ENCODE results near the gene ADSL. TPM values are rescaled to one million over a fixed set of nuclear protein-coding genes. Genes with fewer than 3 reads are reported as not detected.
A peak's percentile ranks its signal among the peaks of the same experiment; 100 is the strongest.

Gene ADSL
- total and polyA plus RNA-seq, 12 donors = 29.3 to 101 (median 53.9) TPM

DNA sequence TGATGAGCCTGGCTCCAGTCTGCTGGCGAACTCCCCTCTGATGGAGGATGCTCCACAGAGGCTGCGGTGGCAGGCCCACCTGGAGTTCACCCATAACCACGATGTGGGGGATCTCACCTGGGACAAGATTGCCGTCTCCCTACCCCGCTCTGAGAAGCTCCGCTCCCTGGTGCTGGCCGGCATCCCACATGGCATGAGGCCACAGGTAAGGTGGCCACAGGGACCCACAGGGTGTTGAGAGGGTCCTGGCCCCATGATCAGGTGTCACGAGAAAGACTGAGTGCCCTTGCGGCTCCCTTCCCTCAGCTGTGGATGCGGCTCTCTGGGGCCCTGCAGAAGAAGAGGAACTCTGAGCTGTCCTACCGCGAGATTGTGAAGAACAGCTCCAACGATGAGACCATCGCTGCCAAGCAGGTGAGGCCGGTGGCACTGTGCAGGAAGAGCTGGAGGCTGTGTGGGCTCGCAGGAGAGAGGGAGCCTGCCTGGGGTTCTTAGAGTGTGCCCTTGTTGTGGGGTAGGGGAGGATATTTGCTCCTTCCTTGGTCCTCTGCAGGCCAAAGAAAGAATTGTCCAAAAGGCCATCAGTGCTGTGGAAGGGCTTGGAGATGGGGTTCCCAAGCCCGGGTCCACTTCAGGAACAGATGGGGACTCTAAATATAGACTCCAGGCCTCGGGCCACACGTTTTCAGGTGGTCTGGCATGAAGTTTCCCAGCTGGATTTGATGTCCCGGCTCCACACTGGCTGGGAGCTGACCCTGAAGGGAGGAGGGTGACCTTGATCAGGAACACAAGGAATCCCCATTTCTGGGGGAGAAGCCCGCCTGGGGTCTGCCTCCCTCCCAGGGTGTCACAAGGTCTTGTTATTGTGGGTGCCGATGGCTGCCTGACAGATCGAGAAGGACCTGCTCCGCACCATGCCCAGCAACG is 58.2 kb downstream of the ADSL start:
- DNase-seq = no peak
- Histone ChIP-seq H3K36me3 (peaks cover 0 to 91% (median 36%) of the 10 kb centered on the region in 9 donors), H3K4me1 (peaks cover 0 to 32% (median 7%) of the 10 kb centered on the region in 9 donors), H3K27ac (no peak overlapping the region), H3K9me3 (no peaks in the 10 kb centered on the region), H3K27me3 (no peaks in the 10 kb centered on the region), H3K4me3 (no peak overlapping the region)
- ATAC-seq = no peak
- WGBS, 2 donors = 82 to 85% methylated on average over 25 of the region's 25 CpGs
- intact Hi-C loops (cut with DNase I) = no loop called here
- no peak for TF ChIP-seq CTCF (IDR thresholded peaks at IDR 0.05)

DNA sequence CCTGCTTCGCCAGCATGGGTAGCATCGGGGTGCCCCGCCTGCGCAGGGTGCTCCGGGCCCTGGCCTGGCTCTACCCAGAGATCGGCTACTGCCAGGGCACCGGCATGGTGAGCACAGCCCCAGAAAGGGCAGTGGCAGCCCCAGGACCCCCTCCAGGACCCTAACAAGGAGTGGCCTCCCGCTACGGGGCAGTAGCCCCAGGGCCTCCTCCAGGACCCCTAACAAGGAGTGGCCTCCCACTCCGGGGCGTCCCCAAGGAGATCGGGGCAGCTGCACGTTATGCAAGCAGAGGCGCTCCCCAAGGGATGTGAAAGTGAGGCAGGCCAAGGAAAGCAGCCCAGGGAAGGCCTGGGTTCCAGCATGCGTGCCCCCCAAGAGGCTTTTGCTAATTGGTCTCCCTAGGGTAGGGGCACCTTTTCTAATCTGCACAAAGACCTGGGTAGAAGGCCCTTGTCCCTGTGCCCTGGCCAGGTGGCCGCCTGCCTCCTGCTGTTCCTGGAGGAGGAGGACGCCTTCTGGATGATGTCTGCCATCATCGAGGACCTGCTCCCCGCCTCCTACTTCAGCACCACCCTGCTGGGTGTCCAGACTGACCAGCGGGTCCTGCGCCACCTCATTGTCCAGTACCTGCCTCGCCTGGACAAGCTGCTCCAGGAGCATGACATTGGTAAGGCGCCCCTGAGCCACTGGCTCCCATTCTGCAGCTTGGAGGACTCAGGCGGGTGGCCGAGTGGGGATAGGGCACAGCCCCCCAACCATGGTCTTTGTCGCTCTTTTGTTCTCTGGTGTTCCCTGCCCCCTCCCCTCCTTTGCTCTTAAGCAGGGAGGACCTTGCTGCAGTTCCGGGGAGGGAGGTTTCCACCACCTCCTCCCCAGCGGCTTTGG is 59.1 kb downstream of the ADSL start:
- no peak for DNase-seq
- peaks cover 0 to 100% (median 36%) of the 10 kb centered on the region in 9 donors for H3K36me3 ChIP-seq

DNA sequence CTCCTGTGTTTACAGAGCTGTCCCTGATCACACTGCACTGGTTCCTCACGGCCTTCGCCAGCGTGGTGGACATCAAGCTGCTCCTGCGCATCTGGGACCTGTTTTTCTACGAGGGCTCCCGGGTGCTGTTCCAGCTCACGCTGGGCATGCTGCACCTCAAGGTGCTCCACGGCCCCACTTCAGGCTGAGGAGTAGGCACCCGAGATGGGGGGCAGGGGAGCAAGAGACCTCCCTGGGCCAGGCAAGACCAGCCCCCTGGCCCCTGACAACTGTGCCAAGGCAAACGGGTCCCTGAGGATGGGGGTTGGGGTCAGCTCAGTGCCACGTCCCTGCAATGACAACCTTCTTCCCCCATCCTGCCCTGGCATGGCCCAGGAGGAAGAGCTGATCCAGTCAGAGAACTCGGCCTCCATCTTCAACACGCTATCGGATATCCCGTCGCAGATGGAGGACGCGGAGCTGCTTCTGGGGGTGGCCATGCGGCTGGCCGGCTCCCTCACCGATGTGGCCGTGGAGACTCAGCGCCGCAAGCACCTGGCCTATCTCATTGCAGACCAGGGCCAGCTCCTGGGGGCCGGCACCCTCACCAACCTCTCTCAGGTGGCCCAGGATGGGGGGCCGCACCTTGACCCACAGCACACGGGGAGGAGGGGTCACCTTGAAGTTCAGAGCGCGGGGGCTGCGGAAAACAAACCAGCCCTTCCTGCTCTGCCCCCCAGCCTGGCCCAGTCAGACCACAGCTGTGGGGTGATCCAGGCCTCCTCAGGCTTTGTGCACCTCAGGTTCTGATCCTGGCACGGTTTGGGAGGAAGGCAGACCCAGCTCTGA is 60.0 kb downstream of the ADSL start:
- 94 to 95% methylated on average over 29 to 31 of the region's 31 CpGs for WGBS, 2 donors
- DNase-seq (no peak), ATAC-seq (no peak)
- H3K36me3 ChIP-seq = peaks cover 0 to 100% (median 40%) of the 10 kb centered on the region in 9 donors
- no peak overlapping the region for H3K4me3 ChIP-seq
- H3K27me3 ChIP-seq = no peaks in the 10 kb centered on the region
- no peaks in the 10 kb centered on the region for H3K9me3 ChIP-seq
- no peak for TF ChIP-seq CTCF (IDR thresholded peaks at IDR 0.05)
- peaks cover 0 to 15% (median 0%) of the 10 kb centered on the region in 9 donors for H3K4me1 ChIP-seq
- no peak overlapping the region for H3K27ac ChIP-seq
- intact Hi-C loops (cut with DNase I) = no loop called here

More for the DNA sequence above, 59.1 kb downstream of the ADSL start:
- intact Hi-C loops (cut with DNase I) = no loop called here
- 91 to 95% methylated on average over 28 of the region's 28 CpGs for WGBS, 2 donors
- peaks cover 0 to 23% (median under 1%) of the 10 kb centered on the region in 9 donors for H3K4me1 ChIP-seq
- H3K4me3 ChIP-seq = no peak overlapping the region
- H3K9me3 ChIP-seq = no peaks in the 10 kb centered on the region
- TF ChIP-seq CTCF (IDR thresholded peaks at IDR 0.05) = no peak
- ATAC-seq = peak in 1 of 8 donors; percentile 7
- no peak overlapping the region for H3K27ac ChIP-seq
- no peaks in the 10 kb centered on the region for H3K27me3 ChIP-seq

All from heart right ventricle (tissue), 16 donors.